IMR-90 (cell line): ENCODE results near the gene PTH2. TPM values are rescaled to one million over a fixed set of nuclear protein-coding genes. Genes with fewer than 3 reads are reported as not detected.
"Not testable (repeated sequence)": the region's sequence is repeated elsewhere in the genome, so short reads cannot be mapped to it uniquely, and the experiment has no call there.

ENCODE experiments used
- ATAC-seq: fragments of 200-7000 bp; cut with Tn5 transposase; 2 replicates; pipeline ENCODE4 v1.9.1; 2020; ENCODE audit warnings: low read depth, mild to moderate bottlenecking, moderate library complexity
- BruUV-seq: library from RNA; stranded (reverse); fragments of 400-500 nt; replicated peaks from 2 replicates; lab custom pipeline; 2021; lab: Mats Ljungman, UMichigan
- CTCF ChIA-PET: fragments of 300-600 bp; formaldehyde crosslinking; extraction: SDS; loops from one replicate; lab custom pipeline; 2021; ENCODE audit warnings: antibody characterized with exemption; lab: Yijun Ruan, JAX
- POLR2A ChIA-PET: fragments of 300-600 bp; sonication (Branson Sonifier 250); formaldehyde crosslinking; loops from one replicate; lab custom pipeline; 2022; ENCODE audit warnings: antibody characterized with exemption; ENCODE audit not compliant: unreplicated experiment; lab: Charles Lee
- DNase-seq: peaks from one replicate; pipeline ENCODE4 v3.0.0; 2013
- H2AFZ ChIP-seq: replicated peaks from 2 replicates; pipeline ENCODE3; 2013; ENCODE audit warnings: low read length, mild to moderate bottlenecking; ENCODE audit not compliant: poor library complexity
- H2AK5ac ChIP-seq: 2 replicates; pipeline ENCODE4 v1.6.1; 2013; ENCODE audit warnings: low read depth, low read length, inconsistent platforms
- H2AK9ac ChIP-seq: replicated peaks from 2 replicates; pipeline ENCODE3; 2013; ENCODE audit warnings: mild to moderate bottlenecking, low read depth, low read length, moderate library complexity; ENCODE audit not compliant: poor library complexity
- H2BK120ac ChIP-seq: 2 replicates; pipeline ENCODE4 v1.6.1; 2013; ENCODE audit warnings: low read depth, low read length, inconsistent platforms
- H2BK15ac ChIP-seq: 3 replicates; pipeline ENCODE4 v1.6.1; 2013; ENCODE audit warnings: low read depth, low read length, inconsistent platforms
- H2BK20ac ChIP-seq: 2 replicates; pipeline ENCODE4 v1.6.1; 2013; ENCODE audit warnings: low read depth, mild to moderate bottlenecking, inconsistent platforms, low read length, moderate library complexity
- H2BK5ac ChIP-seq: 2 replicates; pipeline ENCODE4 v1.6.1; 2013; ENCODE audit warnings: mild to moderate bottlenecking, low read depth, low read length, inconsistent platforms; ENCODE audit not compliant: poor library complexity, severe bottlenecking
- H3K14ac ChIP-seq: replicated peaks from 2 replicates; pipeline ENCODE4 v1.6.1; 2013; ENCODE audit warnings: low read depth, low read length, inconsistent platforms
- H3K18ac ChIP-seq: 2 replicates; pipeline ENCODE4 v1.6.1; 2013; ENCODE audit warnings: low read depth, low read length, control low read depth
- H3K23ac ChIP-seq: 2 replicates; pipeline ENCODE4 v1.6.1; 2013; ENCODE audit warnings: low read depth, low read length, inconsistent platforms
- H3K27ac ChIP-seq: 2 replicates; pipeline ENCODE4 v1.5.1; 2013; ENCODE audit warnings: mild to moderate bottlenecking, control low read depth, low read length; ENCODE audit not compliant: insufficient read depth
- H3K27me3 ChIP-seq: 2 replicates; pipeline ENCODE4 v1.6.1; 2013; ENCODE audit warnings: low read length; ENCODE audit not compliant: control insufficient read depth, insufficient read depth
- H3K36me3 ChIP-seq: 2 replicates; pipeline ENCODE4 v1.6.1; 2013; ENCODE audit warnings: low read length, mixed read lengths; ENCODE audit not compliant: control insufficient read depth, insufficient read depth
- H3K4ac ChIP-seq: 2 replicates; pipeline ENCODE4 v1.6.1; 2013; ENCODE audit warnings: low read depth, low read length, inconsistent platforms
- H3K4me1 ChIP-seq: 2 replicates; pipeline ENCODE4 v1.6.1; 2013; ENCODE audit warnings: low read length, mixed read lengths; ENCODE audit not compliant: control insufficient read depth, insufficient read depth
- H3K4me2 ChIP-seq: 2 replicates; pipeline ENCODE4 v1.6.1; 2013; ENCODE audit warnings: low read depth, mild to moderate bottlenecking, control low read depth, low read length, moderate library complexity
- H3K4me3 ChIP-seq: 2 replicates; pipeline ENCODE4 v1.5.1; 2013; ENCODE audit warnings: low read depth, mild to moderate bottlenecking, control low read depth, low read length, moderate library complexity; ENCODE audit not compliant: insufficient read depth
- H3K56ac ChIP-seq: 2 replicates; pipeline ENCODE4 v1.6.1; 2013; ENCODE audit warnings: low read length, inconsistent platforms; ENCODE audit not compliant: insufficient read depth; ENCODE audit errors: extremely low read depth
- H3K79me1 ChIP-seq, 2 experiments: 2 replicates each; pipeline ENCODE4 v1.6.1; 2013; ENCODE audit warnings: low read length in 2 of 2, inconsistent platforms in 1 of 2, low read depth in 1 of 2
- H3K9ac ChIP-seq: 2 replicates; pipeline ENCODE4 v1.6.1; 2013; ENCODE audit warnings: low read depth, low read length, control low read depth
- H3K9me1 ChIP-seq: 2 replicates; pipeline ENCODE4 v1.6.1; 2013; ENCODE audit warnings: low read length, inconsistent platforms; ENCODE audit not compliant: insufficient read depth
- H3K9me3 ChIP-seq: 2 replicates; pipeline ENCODE4 v1.6.1; 2013; ENCODE audit warnings: low read length; ENCODE audit not compliant: control insufficient read depth, insufficient read depth
- H4K20me1 ChIP-seq: 2 replicates; pipeline ENCODE4 v1.6.1; 2013; ENCODE audit warnings: low read length, inconsistent platforms; ENCODE audit not compliant: insufficient read depth
- H4K5ac ChIP-seq: 2 replicates; pipeline ENCODE4 v1.6.1; 2013; ENCODE audit warnings: mild to moderate bottlenecking, low read depth, low read length, control low read depth
- H4K8ac ChIP-seq, 2 experiments: 2 replicates each; pipeline ENCODE4 v1.6.1; 2013; ENCODE audit warnings: low read depth in 2 of 2, low read length in 2 of 2, control low read depth in 1 of 2, inconsistent platforms in 1 of 2
- H4K91ac ChIP-seq: 2 replicates; pipeline ENCODE4 v1.6.1; 2013; ENCODE audit warnings: low read depth, low read length, inconsistent platforms; ENCODE audit not compliant: insufficient read depth
- WGBS, 2 experiments: methylation state at CpG; one replicate each; pipeline versions ENCODE4 v1.1.5 to v1.1.7; 2013; ENCODE audit warnings: missing lambda C conversion rate in 2 of 2; ENCODE audit not compliant: insufficient read length in 1 of 2; ENCODE audit errors: extremely low coverage in 2 of 2; 5-methylcytosine and 5-hydroxymethylcytosine counted together
- dilution Hi-C: fragments of 300-500 bp; cut with HindIII; formaldehyde crosslinking; loops from one replicate; pipeline ENCODE4 v1.14.3; 2018; ENCODE audit warnings: low sequenced_read_pairs; ENCODE audit not compliant: unreplicated experiment
- in situ Hi-C: fragments of 300-500 bp; cut with MboI; formaldehyde crosslinking; loops from 3 replicates; pipeline ENCODE4 v1.14.3; 2019; ENCODE audit warnings: low sequenced_read_pairs, inconsistent platforms, mixed read lengths
- intact Hi-C: fragments of 100-400 bp; cut with micrococcal nuclease; formaldehyde crosslinking; loops from 2 replicates; pipeline ENCODE4 v1.10.0; 2022
- polyA plus RNA-seq, 3 experiments: library from polyadenylated mRNA; depleted of rRNA; stranded (reverse); fragments of >200 nt; gene quantifications; 2 replicates each; pipeline ENCODE4 v1.2.3, GENCODE V29; 2012; ENCODE audit warnings: low replicate concordance in 1 of 3
- total RNA-seq: library from RNA; depleted of rRNA; stranded (reverse); fragments of >200 nt; gene quantifications from 2 replicates; pipeline ENCODE4 v1.2.3, GENCODE V29; 2012

Gene PTH2
- total and polyA plus RNA-seq, 2 of the 4 experiments (the other 2 are of a cell fraction) = not detected

- H3K4ac ChIP-seq, H2BK15ac ChIP-seq, H4K91ac ChIP-seq, H3K27ac ChIP-seq, dilution Hi-C loops, BruUV-seq, ATAC-seq, H2BK5ac ChIP-seq, intact Hi-C loops, H4K20me1 ChIP-seq, H2BK20ac ChIP-seq, H3K4me3 ChIP-seq, H3K14ac ChIP-seq, H3K9me3 ChIP-seq, H3K9ac ChIP-seq, H3K9me1 ChIP-seq, POLR2A ChIA-PET, H2BK120ac ChIP-seq, H3K56ac ChIP-seq, H3K36me3 ChIP-seq, H3K4me1 ChIP-seq, H2AK9ac ChIP-seq, H3K18ac ChIP-seq, DNase-seq, H4K5ac ChIP-seq: not testable (repeated sequence)
- Histone ChIP-seq H4K8ac (peak overlapping the region in 1 of 2 experiments; percentile 75; a peak in 1 of 4 replicates), H3K79me1 (peaks cover 4 to 14% of the 10 kb centered on the region in 2 experiments; a peak in 2 of 4 replicates), H3K27me3 (peaks cover 31% of the 10 kb centered on the region), H3K4me2 (0 out of 2 replicates have a peak overlapping the region, but pooled peaks have one; percentile 36), H3K23ac (0 out of 2 replicates have a peak overlapping the region, but pooled peaks have one; percentile 42), H2AK5ac (peak overlapping the region; percentile 20; the same call in 1 of the 2 replicates), H2AFZ (peak overlapping the region; percentile 100)
- in situ Hi-C loops = loop anchor here (10.0 kb wide), 1 partner anchor 49 kb away; no protein-coding TSS in a partner anchor
- WGBS, 2 experiments = no CpG with 5 or more reads among the region's 5 CpGs
- CTCF ChIA-PET = interaction anchor here (0.6 kb wide), 1 partner anchor 44 kb away, joined by 3 read pairs; no protein-coding TSS in a partner anchor
These were observed 21.0 kb upstream of the PTH2 start for GRCh38 chr19:49444100-49444700.
